ENCODE measurements around the gene OLFM2. TPM values are rescaled to one million over a fixed set of nuclear protein-coding genes. Genes with fewer than 3 reads are reported as not detected.
A peak's percentile ranks its signal among the peaks of the same experiment; 100 is the strongest.

Gene OLFM2
- total and polyA plus RNA-seq, 9 of the 15 experiments (the other 6 are each of a cell fraction or from before 2014, with no cell fraction given), result 0.10 to 0.33 (median 0.23) TPM; not detected in 4

DNA sequence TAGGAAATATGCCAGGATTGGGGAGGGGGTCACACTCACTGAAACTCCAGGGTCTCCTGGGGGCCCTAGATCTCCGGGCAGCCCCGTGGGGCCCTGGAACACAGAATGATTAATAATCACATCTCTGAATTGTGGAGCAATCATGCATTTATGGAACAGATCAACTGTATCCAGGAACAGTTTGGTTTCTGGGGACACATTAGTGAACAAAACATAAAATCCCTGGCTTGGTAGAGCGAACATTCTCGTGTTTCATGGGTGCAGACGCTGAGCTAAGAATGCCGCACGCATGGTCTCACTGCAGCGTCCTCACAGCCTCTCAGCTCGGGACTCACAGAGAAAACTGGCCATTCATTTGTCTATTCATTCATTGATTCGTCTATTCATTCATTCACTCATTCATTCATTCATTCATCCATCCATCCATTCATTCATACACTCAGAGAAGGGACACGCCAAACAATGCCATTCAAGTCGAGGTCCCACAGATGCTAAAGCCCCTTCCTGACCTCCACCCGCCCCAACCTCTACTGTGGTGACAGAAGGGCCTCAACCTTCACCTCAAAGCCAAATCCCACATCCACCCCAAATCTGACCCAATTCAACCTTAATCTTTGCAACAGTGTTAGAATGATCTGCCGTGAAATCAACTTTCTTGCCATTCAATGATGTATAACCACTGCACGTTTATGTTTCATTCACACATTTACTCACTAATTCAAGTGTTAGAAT, 35.0 kb upstream of the OLFM2 start:
- 2% methylated on average over 15 of the region's 15 CpGs for WGBS (ENCODE audit: insufficient coverage, low coverage, missing lambda C conversion rate)
- TF ChIP-seq ZNF24 (IDR thresholded peaks at IDR 0.05), result peak; percentile 93
- TF ChIP-seq RNF2 (IDR thresholded peaks at IDR 0.05), result no peak
- ATAC-seq (no peak), DNase-seq (ENCODE audit: extremely low read depth in 1 of 4, low spot score in 3 of 4) (no peak), FAIRE-seq (peak; percentile 11)
- in situ Hi-C loops (cut with MboI), result no loop called here
- Histone ChIP-seq H3K36me3 (ENCODE audit: control insufficient read depth, insufficient read depth, low read length) (no peaks in the 10 kb centered on the region), H3K79me2 (ENCODE audit: control insufficient read depth, insufficient read depth, low read length) (no peaks in the 10 kb centered on the region), H3K9me1 (ENCODE audit: control insufficient read depth, insufficient read depth, low read length) (no peaks in the 10 kb centered on the region), H3K27me3 (ENCODE audit: control insufficient read depth in 2 of 2, insufficient read depth in 2 of 2, low read length in 2 of 2) (peaks cover 0 to 10% of the 10 kb centered on the region in 2 experiments; a peak in 3 of 5 replicates), H4K20me1 (replicated peaks; ENCODE audit: control insufficient read depth, insufficient read depth, low read length) (no peaks in the 10 kb centered on the region), H3K9ac (ENCODE audit: insufficient read depth in 1 of 2, low read depth in 2 of 2, low read length in 2 of 2) (no peak overlapping the region), H3K4me3 (no peak overlapping the region), H3K4me2 (ENCODE audit: insufficient read depth, low read length) (no peak overlapping the region), H3K27ac (ENCODE audit: extremely low read depth, low read depth, low read length) (no peak overlapping the region), H3K9me3 (replicated peaks; ENCODE audit: control insufficient read depth, insufficient read depth, low read depth, low read length) (no peaks in the 10 kb centered on the region), H2AFZ (ENCODE audit: low read depth, low read length) (no peak overlapping the region), H3K4me1 (replicated peaks in 1 of 2; ENCODE audit: control insufficient read depth in 2 of 2, insufficient read depth in 2 of 2, low read length in 2 of 2) (no peaks in the 10 kb centered on the region)
- BruUV-seq (replicated peaks), result no TSS peak
- ChIA-PET CTCF (ENCODE audit: low intra/inter-chr PET ratio) (no interaction called here), POLR2A (interaction anchor here (1.0 kb wide), 1 partner anchor 11 kb away, joined by 3 read pairs; no protein-coding TSS in a partner anchor)
- intact Hi-C loops (cut with micrococcal nuclease), result no loop called here

DNA sequence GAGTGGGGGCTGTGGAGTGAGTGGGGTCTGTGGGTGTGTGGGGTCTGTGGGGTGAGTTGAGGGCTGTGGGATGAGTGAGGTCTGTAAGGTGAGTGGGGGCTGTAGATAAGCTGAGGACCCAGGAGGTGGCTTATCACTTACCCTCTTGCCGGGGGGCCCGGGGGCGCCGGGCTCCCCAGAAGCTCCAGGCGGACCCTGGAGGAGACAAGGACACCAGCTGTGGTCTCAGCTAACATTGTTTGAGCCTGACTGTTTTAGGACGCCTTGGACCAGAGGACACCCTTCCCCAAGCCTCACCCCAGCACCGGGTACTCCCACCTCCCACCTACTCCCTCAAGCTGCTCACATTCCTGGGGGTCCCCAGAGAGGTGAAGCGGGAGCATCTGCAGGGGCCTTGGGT, 34.2 kb upstream of the OLFM2 start:
- in situ Hi-C loops (cut with MboI), result no loop called here
- no peak for FAIRE-seq
- Histone ChIP-seq H3K9ac (ENCODE audit: insufficient read depth in 1 of 2, low read depth in 2 of 2, low read length in 2 of 2) (no peak overlapping the region), H3K4me2 (ENCODE audit: insufficient read depth, low read length) (no peak overlapping the region), H3K79me2 (ENCODE audit: control insufficient read depth, insufficient read depth, low read length) (no peaks in the 10 kb centered on the region), H3K27me3 (ENCODE audit: control insufficient read depth in 2 of 2, insufficient read depth in 2 of 2, low read length in 2 of 2) (peaks cover 3 to 18% of the 10 kb centered on the region in 2 experiments; a peak in 4 of 5 replicates), H2AFZ (ENCODE audit: low read depth, low read length) (no peak overlapping the region), H3K9me3 (replicated peaks; ENCODE audit: control insufficient read depth, insufficient read depth, low read depth, low read length) (no peaks in the 10 kb centered on the region), H3K9me1 (ENCODE audit: control insufficient read depth, insufficient read depth, low read length) (no peaks in the 10 kb centered on the region), H3K36me3 (ENCODE audit: control insufficient read depth, insufficient read depth, low read length) (no peaks in the 10 kb centered on the region), H4K20me1 (replicated peaks; ENCODE audit: control insufficient read depth, insufficient read depth, low read length) (no peaks in the 10 kb centered on the region), H3K27ac (ENCODE audit: extremely low read depth, low read depth, low read length) (no peak overlapping the region), H3K4me3 (no peak overlapping the region), H3K4me1 (replicated peaks in 1 of 2; ENCODE audit: control insufficient read depth in 2 of 2, insufficient read depth in 2 of 2, low read length in 2 of 2) (no peaks in the 10 kb centered on the region)
- WGBS (ENCODE audit: insufficient coverage, low coverage, missing lambda C conversion rate), result 5% methylated on average over 3 of the region's 8 CpGs
- DNase-seq (ENCODE audit: extremely low read depth in 1 of 4, low spot score in 3 of 4), result no peak
- ChIA-PET POLR2A (no interaction called here), CTCF (ENCODE audit: low intra/inter-chr PET ratio) (no interaction called here)
- ATAC-seq, result no peak
- intact Hi-C loops (cut with micrococcal nuclease), result no loop called here
- BruUV-seq (replicated peaks), result no TSS peak
- TF ChIP-seq NBN (IDR thresholded peaks at IDR 0.05; ENCODE audit: low read depth), result no peak
- TF ChIP-seq MNT (conservative IDR thresholded peaks at IDR 0.05), result no peak
- TF ChIP-seq RAD51 (IDR thresholded peaks at IDR 0.05; ENCODE audit: borderline replicate concordance, low read depth), result no peak
- no peak for TF ChIP-seq C11orf30 (IDR thresholded peaks at IDR 0.05; ENCODE audit: low read depth)
- TF ChIP-seq ZNF3 (CRISPR knock-in tag; IDR thresholded peaks at IDR 0.05), result no peak
- no peak for TF ChIP-seq CBX5 (IDR thresholded peaks at IDR 0.05; ENCODE audit: borderline replicate concordance, low read depth)
- no peak for TF ChIP-seq ZBTB17 (CRISPR knock-in tag; IDR thresholded peaks at IDR 0.05)
- no peak for TF ChIP-seq CBX3 (IDR thresholded peaks at IDR 0.05; ENCODE audit: borderline replicate concordance in 1 of 2, low read length in 2 of 2)
- TF ChIP-seq FOXM1 (IDR thresholded peaks at IDR 0.05; ENCODE audit: low read depth), result no peak
- TF ChIP-seq FOXM1 (CRISPR knock-in tag; IDR thresholded peaks at IDR 0.05; ENCODE audit: low read depth), result no peak
- no peak for TF ChIP-seq TARDBP (IDR thresholded peaks at IDR 0.05)
